H7 (cell line): Measurements from ENCODE around the gene LGI2. TPM values are rescaled to one million over a fixed set of nuclear protein-coding genes. Genes with fewer than 3 reads are reported as not detected.
A peak's percentile ranks its signal among the peaks of the same experiment; 100 is the strongest.
"Not testable (repeated sequence)": the region's sequence is repeated elsewhere in the genome, so short reads cannot be mapped to it uniquely, and the experiment has no call there.

Experiments
- DNase-seq: peaks from one replicate; pipeline ENCODE4 v3.0.0; 2012
- H3K27me3 ChIP-seq: 2 replicates; pipeline ENCODE4 v1.6.0; 2011; ENCODE audit warnings: mild to moderate bottlenecking, low read length; ENCODE audit not compliant: control insufficient read depth, insufficient read depth
- H3K36me3 ChIP-seq: replicated peaks from 2 replicates; pipeline ENCODE4 v1.5.1; 2011; ENCODE audit warnings: low read length; ENCODE audit not compliant: control insufficient read depth, insufficient read depth
- H3K4me3 ChIP-seq: 2 replicates; pipeline ENCODE4 v1.5.1; 2011; ENCODE audit warnings: low read depth, mild to moderate bottlenecking, control low read depth, low read length, moderate library complexity; ENCODE audit not compliant: insufficient read depth
- total RNA-seq: library from RNA; depleted of rRNA; stranded (reverse); fragments of >200 nt; shearing (Covaris generic); gene quantifications from 2 replicates; pipeline ENCODE4 v1.2.3, GENCODE V29; 2014

Gene LGI2
- total RNA-seq, 1 experiment from 2014 or later = 0.94 TPM

DNA sequence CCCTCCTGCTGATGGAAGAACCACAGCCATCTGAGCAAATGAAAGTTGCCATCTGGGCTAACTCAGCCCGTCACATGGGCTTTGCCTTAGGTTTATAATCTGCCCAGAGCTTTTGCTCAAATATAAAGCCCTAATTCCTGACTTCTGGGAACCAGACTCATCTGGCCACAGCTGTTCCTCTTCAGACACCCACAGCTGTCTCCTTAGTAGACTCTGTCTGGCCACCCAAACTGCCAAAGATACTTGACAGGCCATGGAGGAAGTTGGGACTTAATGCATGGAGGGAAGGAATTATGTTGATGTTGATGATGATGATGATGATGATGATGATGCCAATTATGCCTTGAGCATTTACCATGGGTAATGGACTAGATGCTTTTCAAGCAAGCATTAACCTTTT is 8.0 kb downstream of the LGI2 start:
- DNase-seq = no peak
- no peaks in the 10 kb centered on the region; the same call in 1 of the 2 replicates for H3K27me3 ChIP-seq
- no peaks in the 10 kb centered on the region for H3K36me3 ChIP-seq
- no peak overlapping the region for H3K4me3 ChIP-seq

DNA sequence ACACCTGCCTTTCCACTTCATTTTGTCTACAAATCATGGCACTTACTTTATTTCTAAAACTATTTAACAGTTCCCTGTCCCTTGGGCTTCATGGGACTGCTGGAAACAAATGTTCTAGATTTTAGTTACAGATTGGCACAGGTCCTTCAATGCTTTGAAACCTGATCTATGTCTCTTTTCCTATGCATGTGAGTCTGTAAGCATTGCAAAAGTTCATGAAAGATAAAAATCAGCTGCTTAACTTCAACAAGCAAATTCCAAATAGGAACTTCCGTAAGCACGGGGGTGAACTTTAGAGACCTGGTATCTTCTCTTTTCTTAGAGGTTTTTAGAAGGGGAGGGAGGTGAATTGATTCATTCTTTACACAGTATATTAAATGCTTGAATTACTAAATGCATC is 9.5 kb downstream of the LGI2 start:
- no peak for DNase-seq
- no peaks in the 10 kb centered on the region for H3K27me3 ChIP-seq
- H3K36me3 ChIP-seq = no peaks in the 10 kb centered on the region
- no peak overlapping the region for H3K4me3 ChIP-seq

DNA sequence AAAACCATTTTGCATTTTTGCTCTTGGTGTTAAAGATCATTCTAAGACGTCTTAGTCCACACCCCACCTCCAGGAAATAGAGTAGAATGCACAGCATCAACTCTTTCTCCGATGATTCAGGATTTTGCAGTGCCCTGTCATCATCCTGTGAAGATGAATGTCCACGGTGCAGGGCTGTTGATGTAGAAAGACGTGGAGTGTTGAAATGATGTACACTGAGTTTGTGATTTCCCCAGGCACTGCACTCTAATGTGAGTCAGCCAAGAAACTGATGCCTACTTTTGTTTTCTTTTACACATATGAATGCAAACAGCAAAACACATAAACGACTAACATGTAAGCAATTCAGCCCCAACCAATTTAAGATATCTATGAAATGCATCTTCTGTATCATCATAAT is 10.5 kb downstream of the LGI2 start:
- H3K27me3 ChIP-seq = no peaks in the 10 kb centered on the region
- H3K36me3 ChIP-seq = no peaks in the 10 kb centered on the region
- DNase-seq = no peak
- H3K4me3 ChIP-seq = no peak overlapping the region

DNA sequence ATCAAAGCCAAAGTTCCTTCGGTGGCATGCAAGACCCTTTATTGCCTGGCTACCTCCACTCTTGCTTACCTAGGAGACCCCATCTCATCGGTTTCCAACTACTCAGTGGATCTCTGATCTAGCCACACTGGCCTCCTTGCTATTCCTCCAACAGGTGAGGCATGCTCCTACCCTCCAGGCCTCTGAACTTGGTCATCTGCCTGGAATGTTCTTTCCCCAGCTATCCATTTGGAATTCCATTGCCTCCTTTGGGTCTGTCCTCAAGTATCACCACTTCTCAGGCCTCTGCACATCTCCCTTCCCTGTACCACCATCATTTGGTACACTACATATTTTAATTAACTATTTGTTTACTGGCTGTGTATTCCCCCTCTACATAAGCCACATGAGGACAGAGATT is 11.2 kb downstream of the LGI2 start:
- Histone ChIP-seq H3K36me3 (no peaks in the 10 kb centered on the region), H3K4me3 (no peak overlapping the region), H3K27me3 (no peaks in the 10 kb centered on the region)
- no peak for DNase-seq

DNA sequence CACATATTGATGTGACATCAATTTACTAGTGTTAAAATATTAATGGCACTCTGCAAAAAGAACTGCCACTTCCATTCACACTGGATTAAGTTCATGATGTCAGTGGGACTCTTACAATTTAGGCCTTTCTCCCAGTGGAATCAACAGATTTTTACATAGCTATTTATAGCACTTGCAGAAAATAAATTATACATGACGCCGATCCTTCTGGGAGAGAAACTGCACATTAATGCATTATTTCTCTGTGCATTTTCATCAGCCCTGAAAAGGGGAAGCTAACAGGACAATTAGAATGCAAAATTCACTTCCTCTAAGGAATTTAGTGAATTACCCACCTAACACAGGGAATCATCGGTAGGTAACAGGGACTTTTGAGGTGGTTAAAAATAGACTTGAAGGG is 15.7 kb downstream of the LGI2 start:
- no peak for DNase-seq
- no peak overlapping the region for H3K4me3 ChIP-seq
- no peaks in the 10 kb centered on the region for H3K27me3 ChIP-seq
- no peaks in the 10 kb centered on the region for H3K36me3 ChIP-seq

GRCh38 chr4:25014662-25014983 is 16.1 kb downstream of the LGI2 start:
- not testable (repeated sequence) for H3K4me3 ChIP-seq, H3K27me3 ChIP-seq, DNase-seq, H3K36me3 ChIP-seq

GRCh38 chr4:25013756-25014661 is 16.7 kb downstream of the LGI2 start:
- H3K4me3 ChIP-seq = no peak overlapping the region
- no peaks in the 10 kb centered on the region for H3K36me3 ChIP-seq
- no peaks in the 10 kb centered on the region for H3K27me3 ChIP-seq
- DNase-seq = no peak

DNA sequence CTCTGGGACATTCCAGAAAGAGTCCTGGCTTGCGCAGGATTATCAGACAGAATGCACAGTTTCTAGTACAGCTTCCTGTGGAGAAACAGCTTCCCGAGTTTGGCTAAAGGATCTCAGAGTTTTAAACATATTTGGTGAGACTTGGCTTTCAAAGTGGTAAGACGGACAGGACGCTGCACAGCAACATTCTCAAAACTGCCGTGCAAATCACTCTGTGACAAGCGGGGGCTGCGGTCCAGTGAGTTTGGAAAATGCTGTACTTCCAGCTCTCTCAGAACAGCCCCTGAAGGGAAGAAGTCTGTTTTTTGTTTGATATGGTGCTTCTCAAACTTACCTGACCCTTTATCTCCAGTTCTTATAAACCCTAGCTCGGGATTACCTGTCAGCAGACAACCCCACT is 18.1 kb downstream of the LGI2 start:
- no peaks in the 10 kb centered on the region for H3K36me3 ChIP-seq

DNA sequence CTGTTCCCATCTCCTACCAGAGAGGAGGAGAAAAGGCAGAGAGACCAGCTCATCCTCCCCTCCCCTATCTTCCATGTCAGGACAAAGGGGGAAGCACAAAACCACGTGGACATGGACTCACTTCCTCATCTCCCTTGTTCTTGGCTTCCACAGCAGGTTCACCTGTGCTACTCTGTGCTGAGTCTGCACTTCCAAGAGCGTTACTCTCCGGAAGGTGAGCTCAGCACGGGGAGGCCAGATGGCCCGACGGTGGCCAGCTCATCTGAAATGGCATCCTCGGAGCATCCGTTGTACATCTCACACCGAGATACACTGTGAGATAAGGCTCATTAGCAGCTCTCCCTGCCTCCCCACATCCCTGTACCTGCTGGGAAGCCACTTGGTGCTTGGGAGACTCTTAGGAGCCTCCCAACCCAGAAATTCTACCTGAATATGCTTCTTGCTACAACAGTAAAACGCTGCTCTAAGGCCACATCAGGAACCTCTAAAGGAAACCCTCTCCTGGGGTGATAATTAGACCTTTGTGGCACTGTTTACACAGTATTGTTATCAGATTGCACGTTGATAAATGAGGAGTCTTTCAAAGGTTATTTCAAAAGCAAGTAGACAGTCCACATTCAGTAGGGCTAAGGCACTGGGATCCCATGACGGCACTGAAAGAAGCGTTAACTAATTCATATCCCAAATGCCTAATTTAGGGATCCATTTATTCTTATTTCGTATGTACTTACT is 19.4 kb downstream of the LGI2 start:
- Histone ChIP-seq H3K4me3 (no peak overlapping the region), H3K36me3 (no peaks in the 10 kb centered on the region), H3K27me3 (no peaks in the 10 kb centered on the region)
- DNase-seq = no peak

More for the DNA sequence above, 18.1 kb downstream of the LGI2 start:
- no peak overlapping the region for H3K4me3 ChIP-seq
- no peak for DNase-seq
- no peaks in the 10 kb centered on the region for H3K27me3 ChIP-seq

DNA sequence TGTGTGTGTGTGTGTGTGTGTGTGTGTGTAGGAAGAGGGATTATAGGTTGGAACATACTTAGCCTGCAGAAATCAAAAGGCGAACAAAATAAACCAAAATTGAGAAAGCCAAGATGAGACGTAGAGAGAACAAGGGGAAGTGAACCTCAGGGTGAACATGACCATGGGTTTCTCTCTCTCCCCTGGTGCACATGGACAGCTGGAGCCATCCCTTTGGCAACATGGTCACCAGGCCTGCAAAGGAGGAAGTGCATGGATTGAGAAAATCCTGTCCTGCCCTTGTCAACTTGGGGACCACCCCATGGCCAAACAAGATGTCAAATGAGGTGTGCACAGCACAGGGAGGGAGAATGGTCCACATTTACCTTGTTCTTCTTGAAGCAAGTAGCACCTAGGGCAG is 23.1 kb downstream of the LGI2 start:
- Histone ChIP-seq H3K36me3 (no peaks in the 10 kb centered on the region), H3K27me3 (no peaks in the 10 kb centered on the region), H3K4me3 (no peak overlapping the region)
- DNase-seq = no peak

GRCh38 chr4:25002681-25003080 is 28.1 kb downstream of the LGI2 start:
- Histone ChIP-seq H3K4me3 (no peak overlapping the region), H3K36me3 (no peaks in the 10 kb centered on the region), H3K27me3 (no peaks in the 10 kb centered on the region)
- DNase-seq = no peak

DNA sequence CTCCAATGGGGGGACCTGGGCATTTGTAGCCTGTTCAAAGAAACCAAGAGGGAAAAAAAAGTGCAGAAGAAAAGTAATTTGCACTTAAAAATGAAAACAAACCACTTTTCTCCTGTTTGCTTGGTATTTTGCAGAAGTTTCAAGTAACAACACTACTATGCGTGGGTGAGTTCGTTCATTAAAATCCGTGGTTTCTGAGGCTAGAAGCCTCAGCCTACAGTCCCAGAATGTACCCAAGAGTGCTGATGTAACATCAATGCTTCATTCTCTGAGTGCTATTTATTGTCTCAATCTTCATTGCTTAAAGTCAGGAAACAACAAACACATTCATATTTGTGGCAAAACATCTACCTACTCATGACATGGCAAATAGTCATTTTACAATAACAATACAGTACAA is 29.2 kb downstream of the LGI2 start:
- DNase-seq = no peak
- Histone ChIP-seq H3K4me3 (no peak overlapping the region), H3K36me3 (no peaks in the 10 kb centered on the region), H3K27me3 (no peaks in the 10 kb centered on the region)

- Histone ChIP-seq H3K4me3 (no peak overlapping the region), H3K36me3 (no peaks in the 10 kb centered on the region), H3K27me3 (no peaks in the 10 kb centered on the region)
- no peak for DNase-seq
Observed at GRCh38 chr4:25000639-25001038, 30.1 kb downstream of the LGI2 start.

DNA sequence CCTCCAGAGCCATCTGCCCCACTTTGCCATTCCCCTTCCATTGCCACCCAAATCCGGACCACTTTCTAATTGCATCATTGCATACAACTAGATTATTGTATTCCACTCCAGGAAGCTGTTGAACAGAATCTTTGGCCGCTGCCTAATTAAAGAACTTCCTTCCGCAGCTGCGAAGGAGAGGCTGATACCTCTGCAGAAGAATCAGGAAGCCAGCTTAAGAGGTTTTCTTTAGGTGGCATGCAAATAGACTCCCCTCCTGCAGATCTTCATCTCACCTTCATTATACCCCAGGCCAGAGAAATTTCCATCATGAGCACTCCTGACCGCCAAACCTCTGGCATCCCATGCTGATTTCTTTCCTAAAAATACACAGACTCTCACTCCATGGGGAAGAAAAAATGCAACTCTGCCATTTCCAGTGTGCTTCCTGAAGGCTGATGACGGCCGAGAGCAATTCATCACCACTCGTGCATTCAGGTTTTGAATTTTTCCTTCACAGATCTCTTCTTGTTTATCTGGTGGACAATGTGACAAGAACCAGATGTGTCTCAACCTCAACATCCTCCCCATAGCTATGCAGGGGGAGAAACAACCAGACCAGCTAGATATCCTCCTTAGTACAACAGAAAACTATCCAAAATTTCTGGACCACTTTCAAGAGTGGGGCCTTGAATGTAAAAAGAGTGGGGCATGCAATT is 31.2 kb downstream of the LGI2 start:
- Histone ChIP-seq H3K36me3 (no peaks in the 10 kb centered on the region), H3K4me3 (no peak overlapping the region), H3K27me3 (no peaks in the 10 kb centered on the region)
- DNase-seq = peak; percentile 26
